Measurements from ENCODE around the gene ZWILCH. TPM values are rescaled to one million over a fixed set of nuclear protein-coding genes. Genes with fewer than 3 reads are reported as not detected.
A peak's percentile ranks its signal among the peaks of the same experiment; 100 is the strongest.

Gene ZWILCH
- total and polyA plus RNA-seq, 2 donors (not counting 3 experiments of a cell fraction or from before 2014, with no cell fraction given): 9.3 to 28.8 TPM

- H3K9me3 ChIP-seq (replicated peaks; ENCODE audit: control insufficient read depth, insufficient read depth, low read length): no peaks in the 10 kb centered on the region
- H3K27me3 ChIP-seq (ENCODE audit: control insufficient read depth in 2 of 2, insufficient read depth in 2 of 2, low read length in 2 of 2): no peaks in the 10 kb centered on the region
- H3K4me1 ChIP-seq (ENCODE audit: control insufficient read depth, extremely low read depth, insufficient read depth, low read length): peaks cover 23% of the 10 kb centered on the region
- POLR2A ChIA-PET: no interaction called here
- DNase-seq (ENCODE audit: low read depth, low spot score) (peak; percentile 35), FAIRE-seq (peak; percentile 78)
- H3K79me2 ChIP-seq (ENCODE audit: control insufficient read depth, insufficient read depth, low read length): no peaks in the 10 kb centered on the region
- no peaks in the 10 kb centered on the region for H4K20me1 ChIP-seq (replicated peaks; ENCODE audit: control insufficient read depth, extremely low read depth, insufficient read depth, low read length)
- H3K4me3 ChIP-seq (replicated peaks in 1 of 3; ENCODE audit: insufficient read depth in 1 of 3, low read depth in 1 of 3, low read length in 3 of 3): no peak overlapping the region
- no peak overlapping the region for H2AFZ ChIP-seq (ENCODE audit: low read depth, low read length)
- peaks cover 1 to 5% of the 10 kb centered on the region in 2 experiments for H3K36me3 ChIP-seq (ENCODE audit: control insufficient read depth in 2 of 2, extremely low read depth in 1 of 2, insufficient read depth in 2 of 2, low read length in 2 of 2)
- dilution Hi-C loops (cut with MboI; ENCODE audit: extremely low pct_ligation_motif_present, low sequenced_read_pairs) (no loop called here), intact Hi-C loops (cut with micrococcal nuclease) (no loop called here)
- no peaks in the 10 kb centered on the region for H3K9me1 ChIP-seq (replicated peaks; ENCODE audit: control insufficient read depth, extremely low read depth, insufficient read depth, low read length)
- CTCF ChIA-PET: interaction anchor here (0.6 to 1.6 kb wide), 7 partner anchors 10 to 335 kb away, joined by 3 to 5 read pairs (median 4); partner anchors contain the start of genes SNAPC5 and ZWILCH
- BruUV-seq (replicated peaks): no TSS peak
- peak overlapping the region; percentile 46 for H3K27ac ChIP-seq (ENCODE audit: insufficient read depth, low read depth, low read length)
- H3K4me2 ChIP-seq (ENCODE audit: insufficient read depth, low read length): peak overlapping the region; percentile 32
- no peak for TF ChIP-seq GATA2 (IDR thresholded peaks at IDR 0.05; ENCODE audit: insufficient read depth, insufficient read length, low read depth, low read length)
- no peak for TF ChIP-seq POLR2A (IDR thresholded peaks at IDR 0.05; ENCODE audit: low read depth, low read length)
- peak; percentile 52 for TF ChIP-seq JUN (IDR thresholded peaks at IDR 0.05; ENCODE audit: borderline replicate concordance, insufficient read depth, insufficient read length, low read depth)
- TF ChIP-seq POLR2AphosphoS5 (IDR thresholded peaks at IDR 0.05; ENCODE audit: insufficient read depth, low read depth, low read length): peak; percentile 37
- TF ChIP-seq MAX (IDR thresholded peaks at IDR 0.05; ENCODE audit: insufficient read depth, insufficient read length): no peak
- TF ChIP-seq FOS (IDR thresholded peaks at IDR 0.05; ENCODE audit: borderline replicate concordance, insufficient read depth, low read length): peak; percentile 42
- TF ChIP-seq EZH2 (IDR thresholded peaks at IDR 0.05; ENCODE audit: borderline replicate concordance, low read depth, low read length, severe bottlenecking): no peak
- no peak overlapping the region for H3K9ac ChIP-seq (replicated peaks; ENCODE audit: extremely low read depth, insufficient read depth, low read length)
Observed at GRCh38 chr15:66515901-66516322, 10.8 kb downstream of the ZWILCH start.

GRCh38 chr15:66523926-66524325, 18.8 kb downstream of the ZWILCH start:
- intact Hi-C loops (cut with micrococcal nuclease) (no loop called here), dilution Hi-C loops (cut with MboI; ENCODE audit: extremely low pct_ligation_motif_present, low sequenced_read_pairs) (no loop called here)
- DNase-seq (ENCODE audit: low read depth, low spot score) (no peak), FAIRE-seq (no peak)
- Histone ChIP-seq H3K79me2 (ENCODE audit: control insufficient read depth, insufficient read depth, low read length) (no peaks in the 10 kb centered on the region), H4K20me1 (replicated peaks; ENCODE audit: control insufficient read depth, extremely low read depth, insufficient read depth, low read length) (no peaks in the 10 kb centered on the region), H3K36me3 (ENCODE audit: control insufficient read depth in 2 of 2, extremely low read depth in 1 of 2, insufficient read depth in 2 of 2, low read length in 2 of 2) (peaks cover 4 to 8% of the 10 kb centered on the region in 2 experiments), H3K27ac (ENCODE audit: insufficient read depth, low read depth, low read length) (no peak overlapping the region), H2AFZ (ENCODE audit: low read depth, low read length) (no peak overlapping the region), H3K4me2 (ENCODE audit: insufficient read depth, low read length) (no peak overlapping the region), H3K4me3 (replicated peaks in 1 of 3; ENCODE audit: insufficient read depth in 1 of 3, low read depth in 1 of 3, low read length in 3 of 3) (no peak overlapping the region), H3K9me3 (replicated peaks; ENCODE audit: control insufficient read depth, insufficient read depth, low read length) (no peaks in the 10 kb centered on the region), H3K27me3 (ENCODE audit: control insufficient read depth in 2 of 2, insufficient read depth in 2 of 2, low read length in 2 of 2) (no peaks in the 10 kb centered on the region), H3K9ac (replicated peaks; ENCODE audit: extremely low read depth, insufficient read depth, low read length) (no peak overlapping the region), H3K4me1 (ENCODE audit: control insufficient read depth, extremely low read depth, insufficient read depth, low read length) (no peaks in the 10 kb centered on the region), H3K9me1 (replicated peaks; ENCODE audit: control insufficient read depth, extremely low read depth, insufficient read depth, low read length) (no peaks in the 10 kb centered on the region)
- TF ChIP-seq MAX (IDR thresholded peaks at IDR 0.05; ENCODE audit: insufficient read depth, insufficient read length): no peak
- no peak for TF ChIP-seq POLR2A (IDR thresholded peaks at IDR 0.05; ENCODE audit: low read depth, low read length)
- TF ChIP-seq, protein P1, sequence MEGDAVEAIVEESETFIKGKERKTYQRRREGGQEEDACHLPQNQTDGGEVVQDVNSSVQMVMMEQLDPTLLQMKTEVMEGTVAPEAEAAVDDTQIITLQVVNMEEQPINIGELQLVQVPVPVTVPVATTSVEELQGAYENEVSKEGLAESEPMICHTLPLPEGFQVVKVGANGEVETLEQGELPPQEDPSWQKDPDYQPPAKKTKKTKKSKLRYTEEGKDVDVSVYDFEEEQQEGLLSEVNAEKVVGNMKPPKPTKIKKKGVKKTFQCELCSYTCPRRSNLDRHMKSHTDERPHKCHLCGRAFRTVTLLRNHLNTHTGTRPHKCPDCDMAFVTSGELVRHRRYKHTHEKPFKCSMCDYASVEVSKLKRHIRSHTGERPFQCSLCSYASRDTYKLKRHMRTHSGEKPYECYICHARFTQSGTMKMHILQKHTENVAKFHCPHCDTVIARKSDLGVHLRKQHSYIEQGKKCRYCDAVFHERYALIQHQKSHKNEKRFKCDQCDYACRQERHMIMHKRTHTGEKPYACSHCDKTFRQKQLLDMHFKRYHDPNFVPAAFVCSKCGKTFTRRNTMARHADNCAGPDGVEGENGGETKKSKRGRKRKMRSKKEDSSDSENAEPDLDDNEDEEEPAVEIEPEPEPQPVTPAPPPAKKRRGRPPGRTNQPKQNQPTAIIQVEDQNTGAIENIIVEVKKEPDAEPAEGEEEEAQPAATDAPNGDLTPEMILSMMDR (IDR thresholded peaks at IDR 0.05; ENCODE audit: extremely low read depth in 1 of 2, insufficient read depth in 1 of 2, low read depth in 1 of 2, low read length in 2 of 2): no peak
- no peak for TF ChIP-seq POLR2AphosphoS5 (IDR thresholded peaks at IDR 0.05; ENCODE audit: insufficient read depth, low read depth, low read length)
- no peak for TF ChIP-seq EZH2 (IDR thresholded peaks at IDR 0.05; ENCODE audit: borderline replicate concordance, low read depth, low read length, severe bottlenecking)
- no peak for TF ChIP-seq GATA2 (IDR thresholded peaks at IDR 0.05; ENCODE audit: insufficient read depth, insufficient read length, low read depth, low read length)
- TF ChIP-seq FOS (IDR thresholded peaks at IDR 0.05; ENCODE audit: borderline replicate concordance, insufficient read depth, low read length): no peak
- TF ChIP-seq JUN (IDR thresholded peaks at IDR 0.05; ENCODE audit: borderline replicate concordance, insufficient read depth, insufficient read length, low read depth): no peak
- TF ChIP-seq MYC (IDR thresholded peaks at IDR 0.05; ENCODE audit: low read depth, low read length): no peak
- ChIA-PET CTCF (interaction anchor here (1.1 to 1.5 kb wide), 2 partner anchors 34 to 43 kb away, joined by 3 to 4 read pairs; no protein-coding TSS in a partner anchor), POLR2A (no interaction called here)
- BruUV-seq (replicated peaks): no TSS peak

Data from endothelial cell of umbilical vein (primary cell).